H9 (cell line): Measurements from ENCODE around the gene WWC1. TPM values are rescaled to one million over a fixed set of nuclear protein-coding genes. Genes with fewer than 3 reads are reported as not detected.

Experiments used
- DNase-seq: peaks from one replicate; pipeline ENCODE4 v3.0.0-alpha.2; 2017
- H2AFZ ChIP-seq: one replicate; pipeline ENCODE4 v1.6.1; 2013; ENCODE audit warnings: mild to moderate bottlenecking, low read length, control low read depth, moderate library complexity
- H2AK5ac ChIP-seq: 2 replicates; pipeline ENCODE4 v1.6.1; 2013; ENCODE audit warnings: low read length, control low read depth, mixed read lengths; ENCODE audit not compliant: insufficient read length
- H2BK120ac ChIP-seq: one replicate; pipeline ENCODE4 v1.6.1; 2013; ENCODE audit warnings: low read depth, mild to moderate bottlenecking, low read length, control low read depth, inconsistent platforms; ENCODE audit not compliant: poor library complexity, severe bottlenecking
- H2BK12ac ChIP-seq: 2 replicates; pipeline ENCODE4 v1.6.1; 2013; ENCODE audit warnings: low read length, control low read depth, mixed read lengths, low read depth; ENCODE audit not compliant: insufficient read length
- H2BK15ac ChIP-seq: 2 replicates; pipeline ENCODE4 v1.6.1; 2013; ENCODE audit warnings: low read depth, low read length, control low read depth
- H2BK20ac ChIP-seq: one replicate; pipeline ENCODE4 v1.6.1; 2013; ENCODE audit warnings: low read depth, mild to moderate bottlenecking, low read length, control low read depth, inconsistent platforms; ENCODE audit not compliant: poor library complexity, severe bottlenecking
- H2BK5ac ChIP-seq: 2 replicates; pipeline ENCODE4 v1.6.1; 2013; ENCODE audit warnings: low read length, control low read depth, mixed read lengths; ENCODE audit not compliant: insufficient read length
- H3K14ac ChIP-seq: 2 replicates; pipeline ENCODE4 v1.6.1; 2013; ENCODE audit warnings: low read length, control low read depth; ENCODE audit not compliant: insufficient read depth
- H3K18ac ChIP-seq: 2 replicates; pipeline ENCODE4 v1.6.1; 2013; ENCODE audit warnings: low read depth, mild to moderate bottlenecking, mixed read lengths, low read length, control low read depth; ENCODE audit not compliant: insufficient read length
- H3K23ac ChIP-seq: 2 replicates; pipeline ENCODE4 v1.6.1; 2013; ENCODE audit warnings: low read length, control low read depth, mixed read lengths, low read depth; ENCODE audit not compliant: insufficient read length
- H3K23me2 ChIP-seq: 2 replicates; pipeline ENCODE4 v1.6.1; 2013; ENCODE audit warnings: low read depth, mild to moderate bottlenecking, mixed read lengths, low read length, control low read depth; ENCODE audit not compliant: insufficient read length, poor library complexity, severe bottlenecking
- H3K27ac ChIP-seq: 2 replicates; pipeline ENCODE4 v1.5.1; 2013; ENCODE audit warnings: low read length, control low read depth, mixed read lengths, low read depth; ENCODE audit not compliant: insufficient read length
- H3K27me3 ChIP-seq: 2 replicates; pipeline ENCODE4 v1.6.1; 2013; ENCODE audit warnings: low read length, control low read depth, inconsistent platforms; ENCODE audit not compliant: insufficient read depth
- H3K4ac ChIP-seq: 2 replicates; pipeline ENCODE4 v1.6.1; 2013; ENCODE audit warnings: low read depth, mild to moderate bottlenecking, control low read depth, inconsistent platforms, low read length, moderate library complexity
- H3K4me1 ChIP-seq: 2 replicates; pipeline ENCODE4 v1.6.1; 2013; ENCODE audit warnings: low read length, control low read depth, inconsistent platforms; ENCODE audit not compliant: insufficient read depth
- H3K4me2 ChIP-seq: 2 replicates; pipeline ENCODE4 v1.6.1; 2013; ENCODE audit warnings: low read length, control low read depth, mixed read lengths; ENCODE audit not compliant: insufficient read length, insufficient read depth
- H3K56ac ChIP-seq: 2 replicates; pipeline ENCODE4 v1.6.1; 2013; ENCODE audit warnings: low read depth, mild to moderate bottlenecking, mixed read lengths, low read length, control low read depth; ENCODE audit not compliant: insufficient read length
- H3K79me1 ChIP-seq: 2 replicates; pipeline ENCODE4 v1.6.1; 2013; ENCODE audit warnings: low read depth, mild to moderate bottlenecking, moderate library complexity, low read length, control low read depth, inconsistent platforms; ENCODE audit not compliant: insufficient read depth, poor library complexity, severe bottlenecking
- H3K79me2 ChIP-seq: 2 replicates; pipeline ENCODE4 v1.6.1; 2013; ENCODE audit warnings: low read length, control low read depth, inconsistent platforms; ENCODE audit not compliant: insufficient read depth
- H3K9ac ChIP-seq: 2 replicates; pipeline ENCODE4 v1.6.1; 2013; ENCODE audit warnings: low read length, control low read depth, mixed read lengths; ENCODE audit not compliant: insufficient read length; ENCODE audit errors: extremely low read depth
- H3K9me3 ChIP-seq: one replicate; pipeline ENCODE4 v1.6.1; 2013; ENCODE audit warnings: low read depth, low read length, inconsistent platforms; ENCODE audit not compliant: control insufficient read depth
- H3T11ph ChIP-seq: one replicate; pipeline ENCODE4 v1.6.1; 2013; ENCODE audit warnings: mild to moderate bottlenecking, low read length, control low read depth, inconsistent platforms
- H4K20me1 ChIP-seq: one replicate; pipeline ENCODE4 v1.6.1; 2013; ENCODE audit not compliant: control insufficient read depth, insufficient read length, insufficient read depth
- H4K5ac ChIP-seq: 2 replicates; pipeline ENCODE4 v1.6.1; 2013; ENCODE audit warnings: low read depth, mild to moderate bottlenecking, mixed read lengths, low read length, control low read depth; ENCODE audit not compliant: insufficient read length
- H4K8ac ChIP-seq: replicated peaks from 2 replicates; pipeline ENCODE4 v1.6.1; 2013; ENCODE audit warnings: low read length, control low read depth, mixed read lengths, low read depth; ENCODE audit not compliant: insufficient read length
- H4K91ac ChIP-seq: 2 replicates; pipeline ENCODE4 v1.6.1; 2013; ENCODE audit warnings: low read depth, mild to moderate bottlenecking, moderate library complexity, mixed read lengths, low read length, control low read depth; ENCODE audit not compliant: insufficient read length
- H3K27ac Mint-ChIP-seq, 3 experiments: 2 replicates in 2 of 3; 3 replicates in 1 of 3; pipeline ENCODE4 v1.8.0; 2020 to 2021; ENCODE audit warnings: mixed read lengths in 3 of 3, mild to moderate bottlenecking in 1 of 3, moderate library complexity in 1 of 3
- H3K27me3 Mint-ChIP-seq: 2 replicates; pipeline ENCODE4 v1.8.0; 2021; ENCODE audit warnings: low read depth, mild to moderate bottlenecking, moderate library complexity, mixed read lengths
- H3K36me3 Mint-ChIP-seq, 3 experiments: 2 replicates in 2 of 3; 3 replicates in 1 of 3; pipeline ENCODE4 v1.8.0; 2020 to 2021; ENCODE audit warnings: low read depth in 3 of 3, mixed read lengths in 3 of 3; ENCODE audit not compliant: insufficient read depth in 1 of 3
- H3K4me1 Mint-ChIP-seq, 2 experiments: 2 replicates each; pipeline ENCODE4 v1.8.0; 2020; ENCODE audit warnings: mixed read lengths in 2 of 2
- H3K4me3 Mint-ChIP-seq, 2 experiments: 2 replicates in 1 of 2; 3 replicates in 1 of 2; pipeline ENCODE4 v1.8.0; 2020 to 2021; ENCODE audit warnings: mild to moderate bottlenecking in 2 of 2, mixed read lengths in 2 of 2, moderate library complexity in 1 of 2
- H3K9me3 Mint-ChIP-seq, 2 experiments: 2 replicates in 1 of 2; 3 replicates in 1 of 2; pipeline ENCODE4 v1.8.0; 2020; ENCODE audit warnings: mild to moderate bottlenecking in 2 of 2, mixed read lengths in 2 of 2, moderate library complexity in 1 of 2
- CTCF ChIP-seq: fragments of 200-600 bp; sonication (generic); conservative IDR thresholded peaks from 3 replicates; pipeline ENCODE4 v1.8.0; 2021; ENCODE audit warnings: antibody characterized with exemption, mild to moderate bottlenecking
- WGBS: extraction: QIAGEN DNeasy Blood & Tissue Kit; methylation state at CpG from one replicate; pipeline ENCODE4 v1.1.7; 2013; ENCODE audit warnings: missing lambda C conversion rate, low lambda C conversion rate, mixed read lengths; ENCODE audit not compliant: insufficient read length; ENCODE audit errors: extremely low coverage; 5-methylcytosine and 5-hydroxymethylcytosine counted together
- total RNA-seq: library from RNA; stranded (reverse); gene quantifications from 2 replicates; pipeline ENCODE4 v1.2.1, GENCODE V29; 2021

WWC1 gene
- total RNA-seq, 1 experiment from 2014 or later, result 28.2 TPM

GRCh38 chr5:168479166-168479565 is 187.7 kb downstream of the WWC1 start:
- H2BK120ac ChIP-seq, result no peak overlapping the region
- H3K18ac ChIP-seq, result no peak overlapping the region
- no peak overlapping the region for H3K27ac ChIP-seq
- Mint-ChIP-seq H3K9me3 (no peaks in the 10 kb centered on the region), H3K4me1 (peaks cover 0 to 5% of the 10 kb centered on the region in 2 experiments; a peak in 2 of 4 replicates), H3K27me3 (peaks cover 7% of the 10 kb centered on the region), H3K4me3 (no peak overlapping the region), H3K27ac (no peak overlapping the region), H3K36me3 (no peaks in the 10 kb centered on the region)
- no peak overlapping the region for H3K4me2 ChIP-seq
- H4K91ac ChIP-seq, result no peak overlapping the region
- no peak overlapping the region for H3K9ac ChIP-seq
- H3K4me1 ChIP-seq, result no peaks in the 10 kb centered on the region
- no peak overlapping the region for H2AK5ac ChIP-seq
- no peak overlapping the region for H3T11ph ChIP-seq
- no peak overlapping the region for H2BK12ac ChIP-seq
- H3K4ac ChIP-seq, result no peak overlapping the region
- no peak for TF ChIP-seq CTCF
- H3K27me3 ChIP-seq, result no peaks in the 10 kb centered on the region
- 100% methylated on average over 1 of the region's 3 CpGs for WGBS
- H2BK5ac ChIP-seq, result no peak overlapping the region
- no peak overlapping the region for H2BK15ac ChIP-seq
- H3K9me3 ChIP-seq, result no peaks in the 10 kb centered on the region
- H4K20me1 ChIP-seq, result no peaks in the 10 kb centered on the region
- no peak overlapping the region for H4K5ac ChIP-seq
- H3K79me2 ChIP-seq, result no peaks in the 10 kb centered on the region
- no peak overlapping the region for H3K14ac ChIP-seq
- H2AFZ ChIP-seq, result no peak overlapping the region
- H3K79me1 ChIP-seq, result no peaks in the 10 kb centered on the region
- no peak overlapping the region for H3K23ac ChIP-seq
- H3K56ac ChIP-seq, result no peak overlapping the region
- no peak for DNase-seq
- no peaks in the 10 kb centered on the region for H3K23me2 ChIP-seq
- H4K8ac ChIP-seq, result no peak overlapping the region
- H2BK20ac ChIP-seq, result no peak overlapping the region
